IPS-11a (cell line): ENCODE results near the gene GOLT1A.

Source experiments
- H3K4me3 ChIP-seq: one replicate; pipeline ENCODE4 v1.5.1; 2013; ENCODE audit warnings: low read depth, low read length, control low read depth

Gene GOLT1A

DNA sequence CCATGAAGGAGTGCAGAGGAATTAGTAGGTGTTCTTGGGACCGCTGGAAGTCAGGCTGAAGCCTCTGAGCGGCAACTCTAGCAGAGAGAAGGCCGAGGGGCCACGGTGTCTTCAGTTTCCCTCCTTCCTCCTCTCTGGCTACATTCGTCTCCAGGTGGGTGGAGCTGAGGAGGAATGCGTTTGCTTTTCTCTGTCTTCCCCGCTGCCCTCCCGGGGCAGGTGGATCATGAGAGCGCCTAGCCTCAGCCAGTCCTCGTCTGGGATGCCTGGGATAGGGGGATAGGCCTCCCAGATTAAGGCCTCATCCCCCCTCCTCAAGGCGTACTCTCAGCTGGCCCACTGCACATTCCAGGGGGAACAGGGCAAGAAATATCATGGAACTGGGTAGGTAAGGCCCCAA is 7.5 kb upstream of the GOLT1A start:
- H3K4me3 ChIP-seq, result no peak overlapping the region

DNA sequence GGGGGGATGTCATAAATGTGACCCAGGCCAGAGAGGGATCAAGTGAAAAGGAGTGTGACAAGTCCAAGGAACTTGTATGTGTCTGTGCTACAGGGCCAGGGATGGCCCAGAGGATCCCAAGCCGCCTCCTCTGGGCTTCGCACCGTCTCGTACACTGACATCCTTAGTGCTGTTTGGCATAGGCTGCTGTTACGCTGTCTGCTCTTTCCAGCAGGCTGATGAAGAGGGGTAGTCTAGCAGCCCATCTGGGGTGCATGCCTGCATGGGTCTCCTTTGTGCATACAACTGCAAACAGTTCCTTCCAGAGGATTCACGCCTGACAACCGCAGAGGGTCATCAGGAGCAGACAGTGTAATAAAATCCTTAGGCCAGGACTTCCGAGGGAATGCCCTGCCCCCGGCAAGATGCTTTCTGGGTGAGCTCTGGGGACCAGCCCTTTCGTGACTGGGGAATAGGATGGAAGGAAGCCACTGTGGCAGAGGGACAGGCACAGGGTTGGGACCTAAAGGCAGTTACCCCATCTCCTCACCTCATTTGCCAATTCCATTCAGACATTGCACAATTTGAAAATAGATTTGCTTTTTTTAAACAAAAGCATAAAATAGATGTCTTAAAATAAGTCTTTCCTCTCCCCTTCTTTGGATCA is 6.3 kb upstream of the GOLT1A start:
- no peak overlapping the region for H3K4me3 ChIP-seq

DNA sequence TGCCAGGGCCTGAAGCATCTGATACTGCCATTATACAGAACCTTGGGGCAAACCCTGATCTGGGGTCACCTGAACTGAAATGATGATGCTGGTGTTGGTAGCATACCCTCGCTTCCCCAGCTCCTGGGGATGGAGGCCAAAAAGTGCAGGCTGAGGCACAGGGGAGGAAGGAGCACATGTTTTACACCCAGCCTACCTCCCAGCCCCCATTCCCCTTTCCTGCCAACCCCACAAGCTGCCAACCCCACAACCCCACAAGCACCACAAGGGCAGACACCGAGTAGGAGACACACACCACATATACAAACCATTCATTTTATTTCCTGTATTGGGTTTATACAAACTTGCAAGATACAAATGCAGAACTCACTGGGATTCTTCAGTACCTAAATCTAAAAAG is 4.8 kb upstream of the GOLT1A start:
- no peak overlapping the region for H3K4me3 ChIP-seq

DNA sequence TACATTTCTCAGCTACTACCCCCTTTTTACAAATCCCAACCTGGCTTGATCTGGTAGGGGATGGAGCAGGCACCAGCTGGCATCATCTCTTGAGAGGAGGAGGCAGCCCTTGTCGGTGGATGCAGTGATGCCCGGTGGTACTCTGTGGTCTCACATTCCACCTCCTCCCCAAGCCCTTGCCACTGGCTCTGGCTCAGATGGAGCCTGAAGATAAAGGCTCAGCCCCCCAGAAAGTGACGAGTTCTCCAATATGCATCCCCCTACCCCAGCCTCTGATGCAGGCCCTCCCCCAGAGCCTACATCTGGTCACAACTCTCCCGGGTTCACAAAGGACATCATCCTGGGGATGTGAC is 3.8 kb upstream of the GOLT1A start:
- H3K4me3 ChIP-seq, result no peak overlapping the region

DNA sequence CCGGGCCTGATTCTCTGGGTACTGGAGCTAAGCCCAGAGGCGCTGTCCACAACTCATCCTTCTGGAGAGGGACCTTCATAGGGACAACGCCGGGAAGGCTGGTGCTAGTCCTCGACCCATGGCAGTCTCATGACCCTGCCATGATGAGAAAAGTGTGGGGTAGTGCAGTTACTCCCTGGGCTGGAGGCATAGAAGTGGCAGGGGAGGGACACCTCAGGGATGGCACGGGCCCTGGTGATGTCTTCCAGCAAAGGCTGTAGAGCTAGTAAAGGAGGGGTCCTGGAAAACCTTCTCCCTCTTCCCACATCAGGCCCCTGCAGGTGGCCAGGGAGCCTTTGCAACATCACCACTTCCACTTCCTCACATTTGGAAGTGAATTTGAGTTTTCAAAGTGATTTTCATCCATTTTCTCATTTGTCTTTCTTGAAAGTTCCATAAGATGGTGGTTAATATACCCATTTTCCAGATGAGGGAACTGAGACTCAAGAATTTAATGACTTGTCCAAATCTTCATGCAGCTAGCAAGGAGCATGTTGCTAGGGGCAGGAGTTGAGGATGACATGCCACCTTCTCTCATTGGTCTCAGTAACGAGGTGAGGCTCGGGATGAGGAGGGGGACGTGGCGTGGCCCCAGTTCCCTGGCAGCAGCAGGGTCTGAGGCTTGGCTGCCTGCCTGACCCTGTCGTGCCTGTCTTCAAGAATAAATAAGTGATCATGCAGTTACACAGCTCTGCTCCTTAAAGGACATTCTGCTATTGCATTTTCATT is 3.3 kb upstream of the GOLT1A start:
- H3K4me3 ChIP-seq, result no peak overlapping the region

- no peak overlapping the region for H3K4me3 ChIP-seq
Measured at GRCh38 chr1:204216236-204216635, 2.4 kb upstream of the GOLT1A start.

- H3K4me3 ChIP-seq, result no peak overlapping the region
Measured at GRCh38 chr1:204212715-204213114, 1.1 kb downstream of the GOLT1A start.

DNA sequence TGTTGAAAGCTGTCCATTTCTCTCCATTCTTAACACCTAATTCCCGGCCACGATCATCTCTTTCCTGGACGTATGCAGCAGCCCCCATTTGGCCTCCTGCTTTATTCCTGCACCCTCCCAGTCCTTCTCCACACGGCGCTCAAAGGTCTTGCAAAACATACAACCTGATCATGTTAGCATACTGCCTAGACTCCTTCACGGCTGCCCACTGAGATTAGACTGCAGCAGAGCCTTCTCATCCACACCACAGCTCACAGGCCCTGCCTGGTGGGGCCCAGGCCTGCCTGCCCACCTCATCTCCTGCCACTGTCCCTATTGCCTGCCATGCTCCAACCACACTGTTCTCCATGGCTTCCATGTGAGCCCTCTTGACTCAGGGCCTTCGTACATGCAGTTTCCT is 2.7 kb downstream of the GOLT1A start:
- no peak overlapping the region for H3K4me3 ChIP-seq

GRCh38 chr1:204207136-204207616 is 6.6 kb downstream of the GOLT1A start:
- H3K4me3 ChIP-seq, result no peak overlapping the region

DNA sequence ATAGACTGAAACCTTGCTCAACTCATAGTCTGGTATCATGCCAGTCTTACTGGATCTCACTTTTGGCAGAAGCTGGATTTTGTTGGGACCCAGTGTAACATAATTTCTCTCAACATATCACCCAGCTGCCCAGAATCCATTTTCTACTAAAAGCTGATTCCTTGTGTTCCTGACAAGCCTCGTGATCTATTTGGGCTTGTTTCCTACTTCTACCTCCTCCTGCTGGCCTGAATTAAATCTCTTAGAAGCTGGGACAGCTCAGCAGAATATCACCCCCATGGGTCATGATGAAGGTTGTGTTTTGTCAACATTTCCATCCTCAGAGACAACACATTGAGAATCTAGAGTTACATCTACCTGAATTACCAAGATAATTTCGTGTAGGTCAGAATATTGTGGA is 7.7 kb downstream of the GOLT1A start:
- no peak overlapping the region for H3K4me3 ChIP-seq

DNA sequence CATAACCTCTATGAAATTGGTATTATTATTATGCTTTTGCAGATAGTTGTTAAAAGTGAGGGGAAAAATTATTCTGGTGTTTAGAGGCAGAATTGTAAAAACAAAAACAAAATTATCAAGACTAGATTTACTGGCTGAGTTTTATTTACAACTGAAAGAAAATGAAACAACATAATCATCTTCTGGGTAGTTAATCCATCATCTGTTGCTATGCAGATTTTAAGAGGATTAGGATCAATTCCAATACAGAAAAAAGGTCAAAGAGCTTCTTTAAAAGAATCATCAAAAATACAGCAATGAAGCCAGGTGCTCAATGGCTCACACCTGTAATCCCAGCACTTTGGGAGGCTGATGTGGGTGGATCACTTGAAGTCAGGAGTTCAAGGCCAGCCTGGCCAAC is 8.3 kb downstream of the GOLT1A start:
- H3K4me3 ChIP-seq, result no peak overlapping the region

- no peak overlapping the region for H3K4me3 ChIP-seq
Measured at GRCh38 chr1:204204944-204205343, 8.8 kb downstream of the GOLT1A start.

DNA sequence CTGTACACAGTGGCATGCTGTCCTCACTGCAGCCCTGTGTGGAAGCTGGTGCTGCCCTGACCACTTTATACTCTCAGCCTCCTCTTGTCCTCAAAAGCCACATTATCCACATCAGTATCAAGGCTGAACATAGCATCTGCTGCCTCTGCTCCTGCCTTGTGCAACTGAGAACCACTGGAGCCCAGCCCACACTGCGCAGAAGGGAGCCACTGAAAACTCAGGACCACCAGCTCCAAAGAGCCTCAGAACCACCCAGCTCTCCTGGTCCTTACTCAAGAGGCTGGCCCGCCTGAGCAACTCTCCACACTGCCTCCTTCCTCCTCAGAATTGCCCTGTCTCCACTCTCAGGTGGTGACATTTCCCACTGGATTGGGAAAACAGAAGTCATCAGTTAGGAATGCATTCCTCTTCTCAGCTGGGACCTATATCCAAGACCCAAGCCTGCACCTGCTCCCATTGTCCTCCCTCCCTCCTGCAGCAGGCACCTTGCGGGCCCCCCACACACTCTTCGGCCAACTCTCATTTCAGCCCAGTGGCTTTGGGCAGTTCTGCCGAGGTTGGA is 10.5 kb downstream of the GOLT1A start:
- no peak overlapping the region for H3K4me3 ChIP-seq

GRCh38 chr1:204202481-204202880 is 11.3 kb downstream of the GOLT1A start:
- no peak overlapping the region for H3K4me3 ChIP-seq

GRCh38 chr1:204201348-204202040 is 12.3 kb downstream of the GOLT1A start:
- H3K4me3 ChIP-seq, result no peak overlapping the region

DNA sequence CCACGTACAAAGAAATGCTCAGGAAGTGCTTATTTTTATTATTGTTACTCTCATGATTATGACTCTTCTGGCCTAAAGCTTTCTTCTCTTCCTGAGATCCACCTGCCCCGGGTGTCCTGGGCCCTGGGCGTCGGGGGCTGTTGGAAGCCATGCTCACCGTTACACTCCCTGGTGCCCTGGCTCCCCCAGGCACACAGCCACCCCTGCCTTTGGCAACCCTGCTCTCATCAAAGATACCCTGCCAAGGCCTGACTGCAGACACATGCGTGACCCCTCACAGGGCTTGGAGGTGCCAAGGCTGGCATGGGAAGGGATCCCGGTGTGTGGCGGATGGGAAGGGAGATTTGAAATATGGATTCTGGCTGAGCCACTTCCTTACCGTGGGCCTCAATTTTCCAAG is 14.2 kb downstream of the GOLT1A start:
- no peak overlapping the region for H3K4me3 ChIP-seq

- no peak overlapping the region for H3K4me3 ChIP-seq
Measured at GRCh38 chr1:204198348-204199340, 15.1 kb downstream of the GOLT1A start.

DNA sequence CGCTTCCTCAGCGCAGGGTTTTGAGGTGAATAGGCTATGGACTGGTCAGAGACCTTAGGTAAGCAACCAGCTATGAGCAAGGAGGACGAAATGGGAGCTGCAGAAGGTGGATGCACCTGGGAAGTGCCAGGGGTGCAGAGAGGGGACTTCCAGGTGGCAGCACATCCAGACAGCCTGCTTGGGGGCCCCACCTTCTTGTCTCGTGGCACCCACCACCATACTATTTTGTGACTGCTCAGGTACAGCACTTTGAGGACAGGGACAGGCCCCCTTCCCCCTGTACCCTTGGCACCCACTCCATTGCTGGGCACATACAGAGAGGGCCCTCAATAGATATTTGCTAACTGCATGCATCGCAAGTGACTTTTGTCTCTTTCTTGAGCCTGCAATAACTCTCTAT is 16.7 kb downstream of the GOLT1A start:
- no peak overlapping the region for H3K4me3 ChIP-seq

- H3K4me3 ChIP-seq, result no peak within 1 kb of the TSS
Measured at GRCh38 chr1:204196068-204196795, 17.6 kb downstream of the GOLT1A start, which contains the start of gene KISS1. KISS1 (minus strand) TSS chr1:204196491; CDS start chr1:204192876, 3,615 bp downstream.

DNA sequence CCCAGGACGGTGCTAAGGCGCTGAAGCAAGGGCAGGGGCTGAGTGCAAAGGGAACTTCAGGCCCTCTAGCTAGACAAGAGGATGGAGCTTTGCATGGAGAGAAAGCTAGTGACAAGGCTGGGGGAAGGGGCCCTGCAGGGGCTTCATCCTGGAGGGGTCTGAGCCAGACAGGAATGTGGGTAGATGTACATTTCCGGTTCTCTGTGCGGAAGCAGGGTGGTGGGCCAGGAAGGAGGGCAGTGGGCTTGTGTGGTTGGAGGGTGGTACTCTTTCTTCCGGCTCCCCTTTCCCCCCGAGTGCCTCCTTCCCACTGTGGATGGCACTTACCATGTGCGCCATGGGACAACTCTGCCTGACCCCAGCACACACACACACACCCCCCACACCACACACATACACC is 19.0 kb downstream of the GOLT1A start:
- no peak overlapping the region for H3K4me3 ChIP-seq
